ENCODE results near the gene ATP5F1B.

- TF ChIP-seq POLR2AphosphoS5 (IDR thresholded peaks at IDR 0.05) = no peak
- TF ChIP-seq CTCF (IDR thresholded peaks at IDR 0.05; ENCODE audit: poor library complexity, severe bottlenecking) = no peak
- TF ChIP-seq EZH2 (IDR thresholded peaks at IDR 0.05; ENCODE audit: borderline replicate concordance, insufficient read depth, low read length, poor library complexity, severe bottlenecking) = no peak
- TF ChIP-seq EP300 (conservative IDR thresholded peaks at IDR 0.05; ENCODE audit: poor library complexity, severe bottlenecking) = no peak
- TF ChIP-seq REST (IDR thresholded peaks at IDR 0.05; ENCODE audit: borderline replicate concordance) = no peak
- TF ChIP-seq MXI1 (conservative IDR thresholded peaks at IDR 0.05; ENCODE audit: poor library complexity, severe bottlenecking) = no peak
- no peak for TF ChIP-seq TAF1 (IDR thresholded peaks at IDR 0.05; ENCODE audit: low read depth)
- no peak for TF ChIP-seq RAD21 (conservative IDR thresholded peaks at IDR 0.05)
- TF ChIP-seq SMC3 (conservative IDR thresholded peaks at IDR 0.05; ENCODE audit: poor library complexity) = no peak
These were observed 54.7 kb downstream of the ATP5F1B start for GRCh38 chr12:56591126-56591525.
